Tibial nerve (tissue), 3 donors: Measurements from ENCODE around the gene NUP210.

ENCODE experiments used
- CTCF ChIP-seq, 5 experiments: fragments of 200-600 bp in 3 of 5; fragments of 450-650 bp in 2 of 5; sonication (generic) in 3 of 5; IDR thresholded peaks; one replicate each; pipeline ENCODE4 v1.5.1; 2016 to 2019; ENCODE audit warnings: antibody characterized with exemption in 5 of 5, mild to moderate bottlenecking in 3 of 5, moderate library complexity in 2 of 5
- POLR2A ChIP-seq, 2 donors: fragments of 450-650 bp; IDR thresholded peaks; one replicate each; pipeline ENCODE4 v1.6.1; 2017; ENCODE audit warnings: antibody characterized with exemption in 2 of 2, mild to moderate bottlenecking in 2 of 2, moderate library complexity in 2 of 2

GRCh38 chr3:13425689-13426088 lies 5.6 kb upstream of the NUP210 start:
- TF ChIP-seq CTCF (IDR thresholded peaks at IDR 0.05) (no peak), POLR2A (IDR thresholded peaks at IDR 0.05) (no peak)
